HepG2 (cell line): ENCODE data around the gene EGFL8. TPM values are rescaled to one million over a fixed set of nuclear protein-coding genes. Genes with fewer than 3 reads are reported as not detected.
A peak's percentile ranks its signal among the peaks of the same experiment; 100 is the strongest.

Experiments
- ATAC-seq: fragments of 200-7000 bp; cut with Tn5 transposase; 3 replicates; pipeline ENCODE4 v1.9.1; 2020; ENCODE audit warnings: mild to moderate bottlenecking, moderate library complexity
- BruUV-seq: library from RNA; stranded (reverse); fragments of 400-500 nt; replicated peaks from 2 replicates; lab custom pipeline; 2021; lab: Mats Ljungman, UMichigan
- CTCF ChIA-PET: fragments of 300-600 bp; formaldehyde crosslinking; extraction: SDS; loops from one replicate; lab custom pipeline; 2021; ENCODE audit warnings: low total read pairs, inconsistent platforms, low intra/inter-chr PET ratio; lab: Yijun Ruan, JAX
- POLR2A ChIA-PET: fragments of 350-600 bp; sonication (Branson Sonifier 250); formaldehyde crosslinking; loops from one replicate; lab custom pipeline; 2020; ENCODE audit warnings: antibody characterized with exemption, inconsistent platforms; lab: Yijun Ruan, JAX
- DNase-seq: peaks from one replicate; pipeline ENCODE4 v3.0.0-alpha.2; 2015; ENCODE audit warnings: low spot score
- FAIRE-seq: peaks from 3 replicates; lab custom pipeline; 2011; peaks lifted over from hg19 to GRCh38; lab: Jason Lieb, UNC
- H2AFZ ChIP-seq: one replicate; pipeline ENCODE4 v1.6.1; 2011; ENCODE audit warnings: low read length, inconsistent platforms
- H3K27ac ChIP-seq: fragments of 300-600 bp; 3 replicates; pipeline ENCODE4 v1.8.0; 2011; ENCODE audit warnings: mixed run types, mild to moderate bottlenecking, mixed read lengths, low read length, inconsistent platforms; ENCODE audit not compliant: insufficient read depth; ENCODE audit errors: extremely low read length
- H3K27me3 ChIP-seq, 2 experiments: fragments of 200-600 bp in 1 of 2; 2 replicates in 1 of 2; 3 replicates in 1 of 2; pipeline versions ENCODE4 v1.6.0 to v1.8.0; 2011; ENCODE audit warnings: low read length in 2 of 2, mild to moderate bottlenecking in 2 of 2, moderate library complexity in 2 of 2, inconsistent platforms in 1 of 2; ENCODE audit not compliant: insufficient read depth in 2 of 2, control insufficient read depth in 1 of 2
- H3K36me3 ChIP-seq, 2 experiments: fragments of 200-600 bp in 1 of 2; replicated peaks in 1 of 2; 2 replicates in 1 of 2; 3 replicates in 1 of 2; pipeline versions ENCODE4 v1.5.1 to v1.8.0; 2011; ENCODE audit warnings: low read length in 2 of 2, inconsistent platforms in 1 of 2; ENCODE audit not compliant: insufficient read depth in 2 of 2, control insufficient read depth in 1 of 2
- H3K4me1 ChIP-seq: 2 replicates; pipeline ENCODE4 v1.5.1; 2012; ENCODE audit warnings: low read length, inconsistent platforms; ENCODE audit not compliant: insufficient read depth
- H3K4me2 ChIP-seq: 2 replicates; pipeline ENCODE4 v1.6.0; 2011; ENCODE audit warnings: low read depth, low read length, inconsistent platforms
- H3K4me3 ChIP-seq, 3 experiments: fragments of 200-600 bp in 1 of 3; sonication (generic), shearing (Covaris generic) in 1 of 3; replicated peaks in 1 of 3; 2 replicates each; pipeline ENCODE4 v1.5.1; 2011 to 2016; ENCODE audit warnings: low read length in 3 of 3, inconsistent platforms in 2 of 3, low read depth in 2 of 3, mild to moderate bottlenecking in 2 of 3, control low read depth in 1 of 3, mixed read lengths in 1 of 3; ENCODE audit not compliant: insufficient read depth in 1 of 3
- H3K79me2 ChIP-seq: one replicate; pipeline ENCODE4 v1.6.1; 2011; ENCODE audit warnings: low read length, inconsistent platforms; ENCODE audit not compliant: insufficient read depth
- H3K9ac ChIP-seq: 2 replicates; pipeline ENCODE4 v1.6.0; 2011; ENCODE audit warnings: mild to moderate bottlenecking, low read depth, low read length, inconsistent platforms; ENCODE audit not compliant: insufficient read depth
- H3K9me3 ChIP-seq: 2 replicates; pipeline ENCODE4 v1.5.1; 2012; ENCODE audit warnings: mild to moderate bottlenecking, low read length
- H4K20me1 ChIP-seq: 2 replicates; pipeline ENCODE4 v1.6.0; 2011; ENCODE audit warnings: inconsistent platforms, mild to moderate bottlenecking, low read length, moderate library complexity; ENCODE audit not compliant: insufficient read depth
- ATAD3A ChIP-seq: sonication (generic); formaldehyde crosslinking; IDR thresholded peaks from 2 replicates; pipeline ENCODE4 v1.4.0; 2020; ENCODE audit warnings: missing genetic modification reagents
- GMEB1 ChIP-seq: sonication (generic); formaldehyde crosslinking; IDR thresholded peaks from 2 replicates; pipeline ENCODE4 v1.5.1; 2020; ENCODE audit warnings: missing genetic modification reagents, mild to moderate bottlenecking, borderline replicate concordance
- HES4 ChIP-seq: sonication (generic); formaldehyde crosslinking; IDR thresholded peaks from 2 replicates; pipeline ENCODE4 v1.9.0; 2021; ENCODE audit warnings: mild to moderate bottlenecking, missing genetic modification reagents, borderline replicate concordance
- HNRNPK ChIP-seq: fragments of 200-400 bp; formaldehyde crosslinking; IDR thresholded peaks from 2 replicates; pipeline ENCODE4 v1.6.1; 2018; ENCODE audit warnings: low read length, low read depth, moderate library complexity, mild to moderate bottlenecking; ENCODE audit not compliant: poor library complexity, severe bottlenecking
- KDM5B ChIP-seq: sonication (generic); formaldehyde crosslinking; IDR thresholded peaks from 2 replicates; pipeline ENCODE4 v1.4.0; 2020; ENCODE audit warnings: missing genetic modification reagents, mild to moderate bottlenecking, borderline replicate concordance
- RBFOX2 ChIP-seq: fragments of 200-400 bp; formaldehyde crosslinking; IDR thresholded peaks from 2 replicates; pipeline ENCODE4 v1.6.1; 2017; ENCODE audit warnings: low read depth, mild to moderate bottlenecking, low read length
- SIX1 ChIP-seq: sonication (generic); formaldehyde crosslinking; IDR thresholded peaks from 2 replicates; pipeline ENCODE4 v1.4.0; 2020; ENCODE audit warnings: missing genetic modification reagents, borderline replicate concordance
- SP5 ChIP-seq: IDR thresholded peaks from 2 replicates; pipeline ENCODE4 v1.6.1; 2016; ENCODE audit warnings: low read depth, borderline replicate concordance
- TAF15 ChIP-seq: fragments of 200-400 bp; formaldehyde crosslinking; IDR thresholded peaks from one replicate; pipeline ENCODE4 v1.6.1; 2018; ENCODE audit warnings: mild to moderate bottlenecking, low read depth, low read length; ENCODE audit not compliant: poor library complexity, severe bottlenecking
- TARDBP ChIP-seq: sonication (generic); formaldehyde crosslinking; IDR thresholded peaks from 2 replicates; pipeline ENCODE4 v1.8.0; 2022; ENCODE audit warnings: mild to moderate bottlenecking, missing genetic modification reagents
- ZBTB21 ChIP-seq: sonication (generic); formaldehyde crosslinking; IDR thresholded peaks from 2 replicates; pipeline ENCODE4 v1.4.0; 2020; ENCODE audit warnings: missing genetic modification reagents
- ZFP1 ChIP-seq: IDR thresholded peaks from 2 replicates; pipeline ENCODE4 v1.6.1; 2016
- ZFP41 ChIP-seq: sonication (generic); formaldehyde crosslinking; IDR thresholded peaks from 2 replicates; pipeline ENCODE4 v1.4.0; 2020; ENCODE audit warnings: mild to moderate bottlenecking, missing genetic modification reagents, borderline replicate concordance
- ZNF678 ChIP-seq: sonication (generic); formaldehyde crosslinking; IDR thresholded peaks from 2 replicates; pipeline ENCODE4 v1.4.0; 2020; ENCODE audit warnings: mild to moderate bottlenecking, missing genetic modification reagents
- ZNF747 ChIP-seq: sonication (generic); formaldehyde crosslinking; IDR thresholded peaks from 2 replicates; pipeline ENCODE4 v1.8.1; 2023; ENCODE audit warnings: missing genetic modification reagents, mild to moderate bottlenecking, borderline replicate concordance
- WGBS: methylation state at CpG from one replicate; pipeline ENCODE4 v1.1.6; 2017; ENCODE audit warnings: low lambda C conversion rate; 5-methylcytosine and 5-hydroxymethylcytosine counted together
- in situ Hi-C: cut with HindIII; loops from 2 replicates; pipeline ENCODE4 v1.10.0; 2017; ENCODE audit warnings: low pct_unique_long_range_greater_than_20kb; ENCODE audit not compliant: extremely low pct_ligation_motif_present
- intact Hi-C: fragments of 100-400 bp; cut with micrococcal nuclease; formaldehyde crosslinking; loops from one replicate; pipeline ENCODE4 v1.10.0; 2022; ENCODE audit not compliant: unreplicated experiment
- polyA plus RNA-seq, 8 experiments: library from polyadenylated mRNA; depleted of rRNA in 3 of 8; stranded (reverse) in 7 of 8; unstranded in 1 of 8; fragments of >200 nt; fragmentation: Illumina TruSeq in 4 of 8; extraction: Trizol in 4 of 8; gene quantifications; 2 replicates each; pipeline versions ENCODE4 v1.2.1 to v1.2.3, GENCODE V29; 2011 to 2016; ENCODE audit warnings: low read depth in 4 of 8, missing spikeins in 1 of 8, mixed read lengths in 1 of 8; ENCODE audit not compliant: insufficient read depth in 1 of 8
- total RNA-seq, 5 experiments: library from RNA; depleted of rRNA; stranded (reverse); fragments of >200 nt; fragmentation: Illumina TruSeq; extraction: Trizol; gene quantifications; 2 replicates each; pipeline ENCODE4 v1.2.3, GENCODE V29; 2016; ENCODE audit warnings: low read depth in 1 of 5
- TF ChIP-seq, protein P1 (sequence below): sonication (generic); IDR thresholded peaks from 2 replicates; pipeline ENCODE4 v1.6.1; 2016; ENCODE audit warnings: low read depth, borderline replicate concordance
- TF ChIP-seq, protein P2 (sequence below): sonication (generic); formaldehyde crosslinking; IDR thresholded peaks from 2 replicates; pipeline ENCODE4 v1.4.0; 2020; ENCODE audit warnings: mild to moderate bottlenecking, low read depth, missing genetic modification reagents
- TF ChIP-seq, protein P3 (sequence below): sonication (generic); formaldehyde crosslinking; IDR thresholded peaks from 2 replicates; pipeline ENCODE4 v1.5.1; 2020; ENCODE audit warnings: mild to moderate bottlenecking, missing genetic modification reagents, moderate library complexity

EGFL8 gene
- total and polyA plus RNA-seq, 2 of the 13 experiments (the other 11 are each of a cell fraction or from before 2014, with no cell fraction given): 10.0 to 11.5 TPM

- Histone ChIP-seq H4K20me1 (no peaks in the 10 kb centered on the region), H3K9me3 (no peaks in the 10 kb centered on the region), H2AFZ (no peak overlapping the region), H3K36me3 (no peaks in the 10 kb centered on the region), H3K27ac (peak overlapping the region; percentile 98), H3K4me3 (peak overlapping the region in 2 of 3 experiments; percentile 94 to 96; a peak in 4 of 6 replicates), H3K79me2 (peaks cover 5% of the 10 kb centered on the region), H3K4me2 (peak overlapping the region; percentile 99), H3K27me3 (no peaks in the 10 kb centered on the region; a peak in 1 of 5 replicates), H3K9ac (peak overlapping the region; percentile 99), H3K4me1 (peaks cover 67% of the 10 kb centered on the region)
- in situ Hi-C loops: no loop called here
- BruUV-seq: no TSS peak
- FAIRE-seq (no peak), ATAC-seq (no peak), DNase-seq (peak; percentile 99)
- intact Hi-C loops: loop anchor here (1.0 to 5.0 kb wide), 4 partner anchors 17 to 78 kb away; partner anchors contain the start of genes PPT2 and RNF5
- ChIA-PET CTCF (interaction anchor here (1.0 to 1.7 kb wide), 2 partner anchors 41 to 77 kb away, joined by 4 to 11 read pairs; partner anchors contain the start of gene PPT2), POLR2A (interaction anchor here (0.6 to 3.0 kb wide), 23 partner anchors 9 to 1259 kb away, joined by 3 to 82 read pairs (median 4); partner anchors contain the start of genes AGPAT1, ATF6B, DXO and FKBPL)
- WGBS: 0% methylated on average over 8 of the region's 25 CpGs
- TF ChIP-seq RBFOX2 (no peak), HNRNPK (no peak), ZNF678 (CRISPR knock-in tag) (no peak), SIX1 (CRISPR knock-in tag) (no peak), ZFP41 (CRISPR knock-in tag) (no peak), SP5 (peak; percentile 75; the same call in 1 of the 2 replicates), HES4 (CRISPR knock-in tag) (no peak), ZFP1 (CRISPR knock-in tag) (0 out of 2 replicates have a peak, but pooled peaks have one; percentile 31), ZBTB21 (CRISPR knock-in tag) (no peak), TAF15 (peak; percentile 13), KDM5B (CRISPR knock-in tag) (no peak), GMEB1 (CRISPR knock-in tag) (no peak), ZNF747 (CRISPR knock-in tag) (0 out of 2 replicates have a peak, but pooled peaks have one; percentile 7), ATAD3A (CRISPR knock-in tag) (no peak), TARDBP (CRISPR knock-in tag) (no peak)
- TF ChIP-seq, protein P1, sequence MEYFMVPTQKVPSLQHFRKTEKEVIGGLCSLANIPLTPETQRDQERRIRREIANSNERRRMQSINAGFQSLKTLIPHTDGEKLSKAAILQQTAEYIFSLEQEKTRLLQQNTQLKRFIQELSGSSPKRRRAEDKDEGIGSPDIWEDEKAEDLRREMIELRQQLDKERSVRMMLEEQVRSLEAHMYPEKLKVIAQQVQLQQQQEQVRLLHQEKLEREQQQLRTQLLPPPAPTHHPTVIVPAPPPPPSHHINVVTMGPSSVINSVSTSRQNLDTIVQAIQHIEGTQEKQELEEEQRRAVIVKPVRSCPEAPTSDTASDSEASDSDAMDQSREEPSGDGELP: peak; percentile 59; the same call in 1 of the 2 replicates
- TF ChIP-seq, protein P2, sequence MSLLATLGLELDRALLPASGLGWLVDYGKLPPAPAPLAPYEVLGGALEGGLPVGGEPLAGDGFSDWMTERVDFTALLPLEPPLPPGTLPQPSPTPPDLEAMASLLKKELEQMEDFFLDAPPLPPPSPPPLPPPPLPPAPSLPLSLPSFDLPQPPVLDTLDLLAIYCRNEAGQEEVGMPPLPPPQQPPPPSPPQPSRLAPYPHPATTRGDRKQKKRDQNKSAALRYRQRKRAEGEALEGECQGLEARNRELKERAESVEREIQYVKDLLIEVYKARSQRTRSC (CRISPR knock-in tag): no peak
- TF ChIP-seq, protein P3, sequence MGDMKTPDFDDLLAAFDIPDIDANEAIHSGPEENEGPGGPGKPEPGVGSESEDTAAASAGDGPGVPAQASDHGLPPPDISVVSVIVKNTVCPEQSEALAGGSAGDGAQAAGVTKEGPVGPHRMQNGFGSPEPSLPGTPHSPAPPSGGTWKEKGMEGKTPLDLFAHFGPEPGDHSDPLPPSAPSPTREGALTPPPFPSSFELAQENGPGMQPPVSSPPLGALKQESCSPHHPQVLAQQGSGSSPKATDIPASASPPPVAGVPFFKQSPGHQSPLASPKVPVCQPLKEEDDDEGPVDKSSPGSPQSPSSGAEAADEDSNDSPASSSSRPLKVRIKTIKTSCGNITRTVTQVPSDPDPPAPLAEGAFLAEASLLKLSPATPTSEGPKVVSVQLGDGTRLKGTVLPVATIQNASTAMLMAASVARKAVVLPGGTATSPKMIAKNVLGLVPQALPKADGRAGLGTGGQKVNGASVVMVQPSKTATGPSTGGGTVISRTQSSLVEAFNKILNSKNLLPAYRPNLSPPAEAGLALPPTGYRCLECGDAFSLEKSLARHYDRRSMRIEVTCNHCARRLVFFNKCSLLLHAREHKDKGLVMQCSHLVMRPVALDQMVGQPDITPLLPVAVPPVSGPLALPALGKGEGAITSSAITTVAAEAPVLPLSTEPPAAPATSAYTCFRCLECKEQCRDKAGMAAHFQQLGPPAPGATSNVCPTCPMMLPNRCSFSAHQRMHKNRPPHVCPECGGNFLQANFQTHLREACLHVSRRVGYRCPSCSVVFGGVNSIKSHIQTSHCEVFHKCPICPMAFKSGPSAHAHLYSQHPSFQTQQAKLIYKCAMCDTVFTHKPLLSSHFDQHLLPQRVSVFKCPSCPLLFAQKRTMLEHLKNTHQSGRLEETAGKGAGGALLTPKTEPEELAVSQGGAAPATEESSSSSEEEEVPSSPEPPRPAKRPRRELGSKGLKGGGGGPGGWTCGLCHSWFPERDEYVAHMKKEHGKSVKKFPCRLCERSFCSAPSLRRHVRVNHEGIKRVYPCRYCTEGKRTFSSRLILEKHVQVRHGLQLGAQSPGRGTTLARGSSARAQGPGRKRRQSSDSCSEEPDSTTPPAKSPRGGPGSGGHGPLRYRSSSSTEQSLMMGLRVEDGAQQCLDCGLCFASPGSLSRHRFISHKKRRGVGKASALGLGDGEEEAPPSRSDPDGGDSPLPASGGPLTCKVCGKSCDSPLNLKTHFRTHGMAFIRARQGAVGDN (CRISPR knock-in tag): no peak
Measured at GRCh38 chr6:32195652-32195901, 31.2 kb downstream of the EGFL8 start.
